Adrenal gland (tissue), 12 donors: ENCODE measurements around the gene NFIC. TPM values are rescaled to one million over a fixed set of nuclear protein-coding genes. Genes with fewer than 3 reads are reported as not detected.

Experiments used
- DNase-seq, 7 donors: peaks; one replicate each; pipeline ENCODE4 v3.0.0-alpha.2; 2019 to 2020
- H3K27ac ChIP-seq, 5 donors: fragments of 200-600 bp; sonication (generic) in 4 of 5; 1 replicate in 3 of 5; 2 replicates in 2 of 5; pipeline versions ENCODE4 v1.5.1 to v1.8.0; 2016 to 2020; ENCODE audit warnings: mild to moderate bottlenecking in 1 of 5
- H3K27me3 ChIP-seq: fragments of 200-600 bp; 2 replicates; pipeline ENCODE4 v1.8.0; 2021
- H3K36me3 ChIP-seq, 2 donors: fragments of 200-600 bp; replicated peaks in 1 of 2; 1 replicate in 1 of 2; 2 replicates in 1 of 2; pipeline versions ENCODE4 v1.5.1 to v1.8.0; 2018 to 2022
- H3K4me1 ChIP-seq, 2 donors: fragments of 200-600 bp; replicated peaks in 1 of 2; 1 replicate in 1 of 2; 2 replicates in 1 of 2; pipeline versions ENCODE4 v1.5.1 to v1.8.0; 2018 to 2021
- H3K4me3 ChIP-seq, 4 donors: fragments of 200-600 bp; sonication (generic) in 3 of 4; one replicate each; pipeline ENCODE4 v1.5.1; 2016 to 2018
- H3K9me3 ChIP-seq, 3 donors: fragments of 200-600 bp; sonication (generic) in 1 of 3; replicated peaks in 1 of 3; 1 replicate in 2 of 3; 2 replicates in 1 of 3; pipeline versions ENCODE4 v1.5.1 to v1.8.0; 2016 to 2021
- CTCF ChIP-seq, 6 experiments: fragments of 450-650 bp in 4 of 6; fragments of 200-600 bp in 2 of 6; sonication (generic) in 1 of 6; IDR thresholded peaks; 1 replicate in 5 of 6; 2 replicates in 1 of 6; pipeline versions ENCODE4 v1.5.1 to v1.8.0; 2016 to 2021; ENCODE audit warnings: antibody characterized with exemption in 6 of 6, mild to moderate bottlenecking in 2 of 6, moderate library complexity in 1 of 6
- POLR2A ChIP-seq, 2 donors: fragments of 450-650 bp; IDR thresholded peaks; one replicate each; pipeline ENCODE4 v1.6.1; 2017; ENCODE audit warnings: antibody characterized with exemption in 2 of 2, mild to moderate bottlenecking in 2 of 2, moderate library complexity in 1 of 2
- WGBS, 4 donors: extraction: QIAGEN DNeasy Blood & Tissue Kit in 2 of 4; methylation state at CpG; one replicate each; pipeline versions ENCODE4 v1.1.5 to v1.1.7; 2013 to 2017; 5-methylcytosine and 5-hydroxymethylcytosine counted together
- intact Hi-C, 2 donors: fragments of 100-400 bp; cut with DNase I; formaldehyde crosslinking; loops; one replicate each; pipeline versions ENCODE4 v1.14.1 to v1.15.0; 2022 to 2023
- polyA plus RNA-seq, 3 donors: library from polyadenylated mRNA; stranded (reverse); fragments of 200-250 nt in 2 of 3; fragments of 350-450 nt in 1 of 3; fragmentation: Illumina TruSeq in 1 of 3; extraction: RNeasy Lipid Tissue Mini Kit (QIAGEN cat#74804) in 1 of 3; gene quantifications; one replicate each; pipeline ENCODE4 v1.2.3, GENCODE V29; 2013 to 2014
- total RNA-seq, 9 donors: library from RNA; depleted of rRNA in 4 of 9; stranded (reverse); fragments of >200 nt in 4 of 9; fragments of 120-200 nt in 1 of 9; fragmentation: NEBNext Ultra II Directional in 1 of 9; extraction: Animal tissue kit (Norgen Biotek cat#: 25700) in 1 of 9; gene quantifications; one replicate each; pipeline versions ENCODE4 v1.1.0 to v1.2.4, GENCODE V29; 2013 to 2023
- donor health status: healthy with polysubstance abuse.
- donor health status: Bipolar disorder and iron deficiency.
- donor health status: DM: yes; HTN: yes; CAD: no.
- donor health status: DM: no; HTN: no; CAD: no.
- donor health status: DM: no; HTN: no; CAD: no.
- donor health status: DM: yes; HTN: yes; CAD: no.

NFIC gene
- total and polyA plus RNA-seq, 12 donors: 3.5 to 329 (median 171) TPM

GRCh38 chr19:3500429-3501101 lies 134.2 kb downstream of the NFIC start, which contains the start of gene DOHH:
DOHH (minus strand) TSS chr19:3500674; CDS start chr19:3496814, 3,860 bp downstream.
- Histone ChIP-seq H3K27ac (peak within 1 kb of the TSS; percentile 85 to 97 (median 92)), H3K9me3 (no peaks in the 10 kb centered on the region), H3K4me3 (peak within 1 kb of the TSS; percentile 17 to 82 (median 54)), H3K36me3 (peaks cover 0 to 10% of the 10 kb centered on the region in 2 donors), H3K27me3 (no peaks in the 10 kb centered on the region), H3K4me1 (peaks cover 19 to 30% of the 10 kb centered on the region in 2 donors)
- peak; percentile 44 to 47 for TF ChIP-seq POLR2A (IDR thresholded peaks at IDR 0.05)
- TF ChIP-seq CTCF (IDR thresholded peaks at IDR 0.05): no peak
- intact Hi-C loops: no loop called here
- peak; percentile 94 to 98 (median 96) for DNase-seq
- 0% methylated on average over 9 to 52 of the region's 52 CpGs for WGBS, 4 donors

GRCh38 chr19:3501780-3502179 lies 135.4 kb downstream of the NFIC start:
- Histone ChIP-seq H3K9me3 (no peaks in the 10 kb centered on the region), H3K4me1 (peaks cover 20 to 31% of the 10 kb centered on the region in 2 donors), H3K36me3 (no peaks in the 10 kb centered on the region), H3K4me3 (no peak overlapping the region), H3K27me3 (no peaks in the 10 kb centered on the region), H3K27ac (peak overlapping the region in 1 of 5 donors; percentile 86)
- DNase-seq: no peak
- 81 to 93% (median 86%) methylated on average over 3 of the region's 3 CpGs for WGBS, 4 donors
- TF ChIP-seq CTCF (IDR thresholded peaks at IDR 0.05): no peak
- TF ChIP-seq POLR2A (IDR thresholded peaks at IDR 0.05): no peak
- intact Hi-C loops: no loop called here

GRCh38 chr19:3503036-3503572 lies 136.7 kb downstream of the NFIC start:
- Histone ChIP-seq H3K27me3 (no peaks in the 10 kb centered on the region), H3K4me3 (no peak overlapping the region), H3K27ac (peak overlapping the region; percentile 44 to 86 (median 66)), H3K4me1 (peaks cover 30 to 38% of the 10 kb centered on the region in 2 donors), H3K36me3 (no peaks in the 10 kb centered on the region), H3K9me3 (no peaks in the 10 kb centered on the region)
- intact Hi-C loops: no loop called here
- TF ChIP-seq POLR2A (IDR thresholded peaks at IDR 0.05) (no peak), CTCF (IDR thresholded peaks at IDR 0.05) (no peak)
- DNase-seq: peak; percentile 85 to 95 (median 92)
- 38 to 48% (median 41%) methylated on average over 8 to 13 of the region's 13 CpGs for WGBS, 4 donors

- no peak for TF ChIP-seq POLR2A (IDR thresholded peaks at IDR 0.05)
- no peak for TF ChIP-seq CTCF (IDR thresholded peaks at IDR 0.05)
- H3K36me3 ChIP-seq: peaks cover 0 to 4% of the 10 kb centered on the region in 2 donors
- no peaks in the 10 kb centered on the region for H3K9me3 ChIP-seq
- peak overlapping the region in 1 of 5 donors; percentile 22 for H3K27ac ChIP-seq
- peaks cover 29 to 39% of the 10 kb centered on the region in 2 donors for H3K4me1 ChIP-seq
- no peaks in the 10 kb centered on the region for H3K27me3 ChIP-seq
- intact Hi-C loops: no loop called here
- no peak overlapping the region for H3K4me3 ChIP-seq
- WGBS, 4 donors: 79 to 85% (median 83%) methylated on average over 5 of the region's 5 CpGs
- DNase-seq: no peak
These were observed 138.4 kb downstream of the NFIC start for GRCh38 chr19:3504735-3505134.
